Measurements from ENCODE around the gene FBLN2.

Gene FBLN2

GRCh38 chr3:13596426-13597205 lies 47.7 kb downstream of the FBLN2 start:
- H3K4me3 ChIP-seq (ENCODE audit: low read depth, low read length): no peak overlapping the region
- no peak for TF ChIP-seq CTCF (IDR thresholded peaks at IDR 0.05; ENCODE audit: insufficient read depth, low read depth, low read length, missing control alignments)
- no peak for DNase-seq (ENCODE audit: low read depth)

- DNase-seq (ENCODE audit: low read depth): no peak
- no peak for TF ChIP-seq CTCF (IDR thresholded peaks at IDR 0.05; ENCODE audit: insufficient read depth, low read depth, low read length, missing control alignments)
- H3K4me3 ChIP-seq (ENCODE audit: low read depth, low read length): no peak overlapping the region
Observed at GRCh38 chr3:13597661-13598060, 48.7 kb downstream of the FBLN2 start.

DNA sequence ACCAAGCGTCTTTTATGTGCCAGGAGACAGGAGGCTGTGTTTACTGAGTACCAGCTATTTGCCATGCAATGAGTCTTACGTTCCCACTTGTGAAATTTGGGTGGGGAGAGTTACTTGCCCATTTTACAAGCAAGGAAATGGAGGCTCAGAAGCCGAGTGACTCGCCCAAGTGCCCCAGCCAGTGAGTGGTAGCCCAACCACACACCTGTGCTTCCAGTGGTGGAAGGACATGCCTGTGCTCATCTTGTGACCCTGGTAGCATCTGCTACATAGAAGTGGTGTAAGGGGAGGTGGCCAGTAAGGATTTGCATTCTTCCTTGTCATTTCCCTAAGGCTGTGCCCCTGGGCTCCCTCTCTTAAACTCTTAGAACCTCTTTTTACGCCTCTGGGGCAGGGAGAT lies 49.3 kb downstream of the FBLN2 start:
- DNase-seq (ENCODE audit: low read depth): no peak
- TF ChIP-seq CTCF (IDR thresholded peaks at IDR 0.05; ENCODE audit: insufficient read depth, low read depth, low read length, missing control alignments): no peak
- H3K4me3 ChIP-seq (ENCODE audit: low read depth, low read length): no peak overlapping the region

GRCh38 chr3:13598926-13599886 lies 50.3 kb downstream of the FBLN2 start:
- DNase-seq (ENCODE audit: low read depth): no peak
- H3K4me3 ChIP-seq (ENCODE audit: low read depth, low read length): no peak overlapping the region
- no peak for TF ChIP-seq CTCF (IDR thresholded peaks at IDR 0.05; ENCODE audit: insufficient read depth, low read depth, low read length, missing control alignments)

DNA sequence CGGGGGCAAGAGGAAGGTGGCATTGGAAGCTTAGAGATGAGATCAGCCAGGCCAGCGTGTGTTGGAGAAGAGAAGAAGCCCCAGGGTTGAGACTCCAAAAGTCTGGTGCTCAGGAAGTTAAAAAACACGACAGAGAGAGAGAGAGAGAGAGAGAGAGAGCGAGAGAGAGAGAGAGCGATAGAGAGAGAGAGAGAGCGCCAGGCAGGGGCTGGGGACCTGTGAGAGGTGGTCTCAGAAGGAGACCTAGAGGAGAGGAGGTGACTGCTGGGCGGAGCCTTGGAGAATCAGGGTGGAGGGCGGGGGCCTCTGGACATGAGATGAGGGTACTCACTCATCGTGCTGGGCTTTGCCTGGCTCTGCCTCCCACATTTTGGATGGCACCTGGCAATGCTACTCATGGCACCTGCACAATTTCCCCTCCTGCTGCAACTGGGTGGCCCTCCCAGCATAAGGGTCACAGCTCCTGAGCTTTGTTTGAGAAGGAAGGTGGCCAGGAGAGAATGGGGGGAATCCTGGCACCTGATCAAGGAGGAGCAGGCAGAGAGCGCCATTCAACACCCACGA lies 51.0 kb downstream of the FBLN2 start:
- TF ChIP-seq CTCF (IDR thresholded peaks at IDR 0.05; ENCODE audit: insufficient read depth, low read depth, low read length, missing control alignments): no peak
- no peak for DNase-seq (ENCODE audit: low read depth)
- no peak overlapping the region for H3K4me3 ChIP-seq (ENCODE audit: low read depth, low read length)

GRCh38 chr3:13600950-13601691 lies 52.2 kb downstream of the FBLN2 start:
- no peak for DNase-seq (ENCODE audit: low read depth)
- no peak overlapping the region for H3K4me3 ChIP-seq (ENCODE audit: low read depth, low read length)
- TF ChIP-seq CTCF (IDR thresholded peaks at IDR 0.05; ENCODE audit: insufficient read depth, low read depth, low read length, missing control alignments): no peak
